Smooth muscle cell of bladder (primary cell): Measurements from ENCODE around the gene ABCG5. TPM values are rescaled to one million over a fixed set of nuclear protein-coding genes. Genes with fewer than 3 reads are reported as not detected.

Experiments used
- total RNA-seq: library from RNA; depleted of rRNA; stranded (reverse); fragments of >200 nt; gene quantifications from 2 replicates; pipeline ENCODE4 v1.2.3, GENCODE V29; 2014

Gene ABCG5
- total RNA-seq: not detected in 2 replicates

GRCh38 chr2:43838560-43839267 is at the start of gene ABCG5, which contains the start of gene ABCG8:
ABCG5 (minus strand) TSS chr2:43838839; CDS start chr2:43838679, 160 bp downstream.
ABCG8 (plus strand) TSS chr2:43838971; CDS start chr2:43839054, 83 bp downstream.

GRCh38 chr2:43773876-43774613 is 64.6 kb downstream of the ABCG5 start, which contains the start of gene DYNC2LI1:
DYNC2LI1 (plus strand) TSS chr2:43774039; CDS start chr2:43774139, 100 bp downstream.

Other genes with a start within 250 kb of the ABCG5 start
- 26.3 and 34.8 TPM in 2 replicates for gene THADA, start 242.8 kb downstream of the ABCG5 start, total RNA-seq
- 4.6 and 5.3 TPM in 2 replicates for gene PLEKHH2, start 201.6 kb downstream of the ABCG5 start, total RNA-seq
- 0.57 and 0.74 TPM in 2 replicates for gene C1GALT1C1L, start 162.4 kb downstream of the ABCG5 start, total RNA-seq
- 19.9 and 26.7 TPM in 2 replicates for gene DYNC2LI1, start 64.8 kb downstream of the ABCG5 start, total RNA-seq
- not detected in 2 replicates for gene ABCG8, start 132 bp upstream of the ABCG5 start, total RNA-seq
- gene LRPPRC, start 157.2 kb upstream of the ABCG5 start, total RNA-seq: 47.2 and 51.4 TPM in 2 replicates